Duodenal mucosa (tissue), 2 donors: Measurements from ENCODE around the gene C20orf204.
"Not testable (repeated sequence)": the region's sequence is repeated elsewhere in the genome, so short reads cannot be mapped to it uniquely, and the experiment has no call there.

Experiments used
- H3K27ac ChIP-seq: one replicate; pipeline ENCODE4 v1.7.0; 2013; ENCODE audit warnings: low read depth, low read length
- H3K27me3 ChIP-seq, 2 donors: one replicate each; pipeline ENCODE4 v1.7.0; 2013; ENCODE audit warnings: low read length in 2 of 2, control low read depth in 1 of 2; ENCODE audit not compliant: insufficient read depth in 2 of 2, control insufficient read depth in 1 of 2
- H3K36me3 ChIP-seq, 2 donors: one replicate each; pipeline ENCODE4 v1.7.0; 2013; ENCODE audit warnings: low read length in 2 of 2, control low read depth in 1 of 2; ENCODE audit not compliant: insufficient read depth in 2 of 2, control insufficient read depth in 1 of 2
- H3K4me1 ChIP-seq, 2 donors: one replicate each; pipeline ENCODE4 v1.7.0; 2013; ENCODE audit warnings: low read length in 2 of 2, control low read depth in 1 of 2; ENCODE audit not compliant: insufficient read depth in 2 of 2, control insufficient read depth in 1 of 2
- H3K4me3 ChIP-seq, 2 donors: one replicate each; pipeline ENCODE4 v1.7.0; 2013; ENCODE audit warnings: low read length in 2 of 2, low read depth in 1 of 2
- H3K9ac ChIP-seq, 2 donors: one replicate each; pipeline ENCODE4 v1.7.0; 2013; ENCODE audit warnings: low read length in 2 of 2, low read depth in 1 of 2
- H3K9me3 ChIP-seq, 2 donors: one replicate each; pipeline ENCODE4 v1.7.0; 2013; ENCODE audit warnings: low read length in 2 of 2, control low read depth in 1 of 2; ENCODE audit not compliant: control insufficient read depth in 1 of 2

Gene C20orf204

DNA sequence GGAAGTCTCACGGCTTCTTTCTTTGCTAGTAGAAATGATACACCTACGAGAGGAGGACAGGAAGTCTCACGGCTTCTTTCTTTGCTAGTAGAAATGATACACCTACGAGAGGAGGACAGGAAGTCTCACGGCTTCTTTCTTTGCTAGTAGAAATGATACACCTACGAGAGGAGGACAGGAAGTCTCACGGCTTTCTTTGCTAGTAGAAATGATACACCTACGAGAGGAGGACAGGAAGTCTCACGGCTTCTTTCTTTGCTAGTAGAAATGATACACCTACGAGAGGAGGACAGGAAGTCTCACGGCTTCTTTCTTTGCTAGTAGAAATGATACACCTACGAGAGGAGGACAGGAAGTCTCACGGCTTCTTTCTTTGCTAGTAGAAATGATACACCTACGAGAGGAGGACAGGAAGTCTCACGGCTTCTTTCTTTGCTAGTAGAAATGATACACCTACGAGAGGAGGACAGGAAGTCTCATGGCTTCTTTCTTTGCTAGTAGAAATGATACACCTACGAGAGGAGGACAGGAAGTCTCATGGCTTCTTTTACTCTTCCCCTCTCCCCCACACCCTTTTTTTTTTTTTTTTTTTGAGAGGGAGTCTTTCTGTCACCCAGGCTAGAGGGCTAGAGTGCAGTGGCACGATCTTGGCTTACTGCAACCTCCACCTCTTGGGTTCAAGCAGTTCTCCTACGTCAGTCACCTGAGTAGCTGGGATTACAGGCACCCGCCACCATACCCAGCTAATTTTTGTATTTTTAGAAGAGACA, 23.4 kb upstream of the C20orf204 start:
- not testable (repeated sequence) for H3K4me1 ChIP-seq, H3K9me3 ChIP-seq, H3K27me3 ChIP-seq, H3K27ac ChIP-seq, H3K9ac ChIP-seq, H3K4me3 ChIP-seq
- H3K36me3 ChIP-seq, result peaks cover 43 to 75% of the 10 kb centered on the region in 2 donors

DNA sequence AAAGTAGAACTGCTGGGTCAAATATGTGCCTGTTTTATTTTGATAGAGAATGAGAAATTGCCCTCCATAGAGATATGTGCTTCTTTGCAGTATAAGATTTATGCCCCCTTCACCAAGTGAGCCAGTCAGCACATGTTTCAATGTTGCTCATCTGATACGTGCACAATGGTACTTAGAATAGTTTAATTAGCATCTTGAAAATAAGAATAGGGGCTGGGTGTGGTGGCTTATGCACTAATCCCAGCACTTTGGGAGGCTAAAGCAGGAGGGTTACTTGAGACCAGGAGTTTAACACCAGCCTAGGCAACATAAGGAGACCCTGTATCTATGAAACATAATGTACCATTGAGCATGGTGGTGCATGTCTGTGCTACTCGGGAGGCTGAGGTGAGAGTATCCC, 20.3 kb upstream of the C20orf204 start:
- H3K4me3 ChIP-seq, result no peak overlapping the region
- no peak overlapping the region for H3K27ac ChIP-seq
- H3K36me3 ChIP-seq, result peaks cover 45 to 74% of the 10 kb centered on the region in 2 donors
- no peaks in the 10 kb centered on the region for H3K4me1 ChIP-seq
- no peaks in the 10 kb centered on the region for H3K27me3 ChIP-seq
- H3K9me3 ChIP-seq, result peaks cover 0 to 1% of the 10 kb centered on the region in 2 donors
- H3K9ac ChIP-seq, result no peak overlapping the region

GRCh38 chr20:64021124-64021975, 14.6 kb upstream of the C20orf204 start:
- Histone ChIP-seq H3K27ac (no peak overlapping the region), H3K36me3 (peaks cover 57 to 86% of the 10 kb centered on the region in 2 donors)

DNA sequence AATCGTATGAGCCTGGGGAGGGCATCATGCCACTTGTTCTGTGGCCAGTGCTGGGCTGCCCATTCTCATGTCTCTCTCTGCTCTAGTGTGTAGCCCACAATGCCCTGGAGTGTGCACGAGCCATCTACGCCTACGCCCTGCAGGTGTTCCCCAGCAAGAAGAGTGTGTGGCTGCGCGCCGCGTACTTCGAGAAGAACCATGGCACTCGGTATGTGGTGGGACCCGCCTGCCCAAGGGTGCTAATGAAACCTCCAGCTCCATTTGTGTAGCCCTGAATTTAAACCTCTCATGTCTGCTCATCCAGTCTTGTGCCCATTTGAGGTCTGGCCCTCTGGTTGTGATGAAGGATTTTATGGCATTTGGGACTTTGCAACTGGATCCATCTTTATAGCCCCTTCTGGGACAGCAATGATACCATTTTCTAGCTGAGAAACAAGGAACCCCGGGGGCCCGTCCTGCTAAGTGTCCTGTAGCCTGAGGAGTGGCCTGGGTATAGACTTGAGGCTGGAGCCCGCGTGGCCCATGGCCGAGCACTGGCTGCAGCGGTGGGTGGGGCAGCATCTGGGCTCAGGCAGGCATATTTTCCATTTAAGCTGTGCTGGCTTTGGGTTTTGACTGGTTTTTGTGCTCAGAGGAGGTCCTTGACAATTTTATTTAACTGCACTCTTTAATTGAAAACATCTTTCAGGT, 13.2 kb upstream of the C20orf204 start:
- no peak overlapping the region for H3K27ac ChIP-seq
- H3K4me3 ChIP-seq, result no peak overlapping the region
- H3K9ac ChIP-seq, result no peak overlapping the region
- H3K36me3 ChIP-seq, result peaks cover 65 to 91% of the 10 kb centered on the region in 2 donors
- H3K9me3 ChIP-seq, result no peaks in the 10 kb centered on the region
- H3K27me3 ChIP-seq, result peaks cover 0 to 5% of the 10 kb centered on the region in 2 donors
- H3K4me1 ChIP-seq, result peaks cover 17 to 19% of the 10 kb centered on the region in 2 donors

More at GRCh38 chr20:64021124-64021975, 14.6 kb upstream of the C20orf204 start:
- H3K4me3 ChIP-seq, result no peak overlapping the region
- no peak overlapping the region for H3K9ac ChIP-seq
- H3K4me1 ChIP-seq, result peaks cover 17 to 19% of the 10 kb centered on the region in 2 donors
- no peaks in the 10 kb centered on the region for H3K27me3 ChIP-seq
- no peaks in the 10 kb centered on the region for H3K9me3 ChIP-seq

DNA sequence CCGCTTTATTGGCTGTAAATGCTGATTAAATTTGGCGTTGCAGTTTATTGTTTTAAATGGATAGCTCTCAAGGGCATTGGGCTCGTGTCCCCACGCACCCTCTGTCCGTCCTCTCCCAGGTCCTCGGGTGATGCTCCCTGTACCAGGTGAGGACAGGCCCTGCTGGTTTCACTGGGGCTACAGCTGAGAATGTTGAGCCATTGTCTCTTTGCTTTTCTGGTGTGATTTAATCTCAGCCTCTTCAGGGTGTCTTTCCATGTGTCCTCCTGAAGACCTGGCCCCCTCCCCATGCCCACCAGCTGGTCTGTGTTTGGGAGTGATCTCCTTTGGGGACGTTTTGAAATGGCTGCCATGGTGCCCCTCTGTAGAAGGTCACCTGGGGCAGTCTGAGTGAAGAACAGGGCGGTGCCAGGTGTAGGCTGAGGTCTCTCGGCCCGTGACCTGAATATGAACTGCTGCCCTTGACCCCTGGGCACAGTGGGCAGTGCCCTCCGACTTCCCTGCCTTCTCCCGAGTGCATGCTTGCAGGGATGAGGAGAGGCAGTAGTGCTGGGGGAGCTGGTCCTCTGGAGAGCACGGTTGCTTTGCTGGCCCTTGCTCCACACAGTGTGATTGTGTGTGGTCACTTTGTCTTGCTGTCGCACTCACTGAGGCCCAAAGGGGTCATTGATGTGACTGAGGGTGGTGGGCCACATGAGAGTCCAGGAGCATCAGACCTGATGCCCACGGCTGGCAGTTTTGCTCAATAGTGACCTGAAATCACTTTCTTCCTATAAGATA, 12.4 kb upstream of the C20orf204 start:
- H3K9me3 ChIP-seq, result no peaks in the 10 kb centered on the region
- H3K4me1 ChIP-seq, result peaks cover 17 to 19% of the 10 kb centered on the region in 2 donors
- no peak overlapping the region for H3K9ac ChIP-seq
- H3K36me3 ChIP-seq, result peaks cover 67 to 91% of the 10 kb centered on the region in 2 donors
- peaks cover 0 to 5% of the 10 kb centered on the region in 2 donors for H3K27me3 ChIP-seq
- no peak overlapping the region for H3K27ac ChIP-seq
- no peak overlapping the region for H3K4me3 ChIP-seq

DNA sequence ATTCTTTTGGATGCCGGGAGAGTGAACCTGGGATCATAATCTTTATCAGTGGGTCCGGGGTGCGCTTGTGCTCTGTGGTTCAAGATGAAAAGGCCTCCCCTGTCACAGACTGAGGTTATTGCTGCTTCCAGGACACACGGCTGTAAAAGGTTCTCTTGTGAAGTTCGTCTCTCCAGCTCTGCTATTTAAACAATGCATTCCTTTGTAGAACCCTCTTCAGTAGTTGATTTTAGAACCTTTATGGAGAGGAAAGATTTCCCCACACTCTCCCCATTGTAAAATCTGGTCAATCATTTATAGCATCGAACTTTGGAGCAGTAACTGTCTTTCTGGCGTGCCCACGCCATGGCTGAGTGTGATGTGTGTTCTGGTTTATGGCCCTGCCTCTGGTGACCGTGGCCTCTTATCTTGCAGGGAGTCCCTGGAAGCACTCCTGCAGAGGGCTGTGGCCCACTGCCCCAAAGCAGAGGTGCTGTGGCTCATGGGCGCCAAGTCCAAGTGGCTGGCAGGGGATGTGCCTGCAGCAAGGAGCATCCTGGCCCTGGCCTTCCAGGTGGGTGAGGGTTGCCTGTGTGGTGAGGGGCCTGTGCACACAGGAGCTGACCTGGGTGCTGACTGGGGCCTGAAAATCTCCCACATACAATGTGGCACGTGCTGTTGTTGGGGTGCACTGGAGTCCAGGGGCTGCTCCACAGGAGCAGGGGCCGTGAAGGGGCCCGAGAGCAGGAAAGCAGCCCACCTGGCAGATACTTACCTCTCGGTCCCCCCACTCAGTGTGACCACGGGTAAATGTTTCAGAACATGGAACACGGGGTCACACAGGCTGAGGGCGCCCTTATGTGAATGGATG, 11.6 kb upstream of the C20orf204 start:
- Histone ChIP-seq H3K27ac (no peak overlapping the region), H3K36me3 (peaks cover 67 to 90% of the 10 kb centered on the region in 2 donors), H3K4me3 (no peak overlapping the region), H3K9me3 (no peaks in the 10 kb centered on the region), H3K27me3 (peaks cover 0 to 5% of the 10 kb centered on the region in 2 donors), H3K9ac (no peak overlapping the region), H3K4me1 (peaks cover 17 to 19% of the 10 kb centered on the region in 2 donors)

DNA sequence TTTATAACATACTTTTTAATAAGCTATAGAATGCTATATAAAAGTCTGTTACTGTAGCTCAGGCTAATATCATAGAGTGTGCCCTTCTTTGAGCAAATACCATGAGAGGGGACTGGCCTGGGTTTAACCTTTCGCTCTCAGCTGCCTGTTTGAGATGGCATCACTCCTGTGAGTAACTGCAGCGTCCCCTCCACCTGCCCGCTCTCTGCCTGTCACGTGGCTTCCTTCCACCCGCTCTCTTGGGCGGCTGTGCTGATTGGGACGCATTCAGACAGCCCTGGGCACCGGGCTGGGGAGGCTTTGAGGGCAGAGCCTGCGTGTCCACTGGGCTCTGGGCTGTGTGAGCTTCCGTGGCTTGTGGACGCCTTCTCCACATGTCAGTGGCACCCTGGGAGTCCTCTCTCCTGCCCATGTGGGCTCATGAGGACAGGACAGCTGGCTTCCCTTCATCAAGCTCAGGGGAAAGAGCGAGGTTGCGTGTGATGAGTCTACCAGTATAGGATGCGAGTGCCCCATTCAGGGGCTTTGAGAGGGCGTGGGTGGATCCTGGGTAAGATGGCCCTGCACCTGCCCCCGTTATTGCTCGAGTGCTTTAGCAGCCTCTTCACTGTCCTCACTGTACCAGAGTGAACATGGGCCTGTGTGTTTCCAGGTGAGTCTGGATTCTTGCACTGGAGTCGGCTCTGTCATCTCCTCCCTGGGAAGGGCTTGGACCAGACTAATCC, 10.7 kb upstream of the C20orf204 start:
- Histone ChIP-seq H3K4me1 (peaks cover 19 to 22% of the 10 kb centered on the region in 2 donors), H3K27me3 (peaks cover 0 to 5% of the 10 kb centered on the region in 2 donors), H3K4me3 (no peak overlapping the region), H3K9me3 (no peaks in the 10 kb centered on the region), H3K36me3 (peaks cover 69 to 92% of the 10 kb centered on the region in 2 donors), H3K27ac (no peak overlapping the region), H3K9ac (no peak overlapping the region)

DNA sequence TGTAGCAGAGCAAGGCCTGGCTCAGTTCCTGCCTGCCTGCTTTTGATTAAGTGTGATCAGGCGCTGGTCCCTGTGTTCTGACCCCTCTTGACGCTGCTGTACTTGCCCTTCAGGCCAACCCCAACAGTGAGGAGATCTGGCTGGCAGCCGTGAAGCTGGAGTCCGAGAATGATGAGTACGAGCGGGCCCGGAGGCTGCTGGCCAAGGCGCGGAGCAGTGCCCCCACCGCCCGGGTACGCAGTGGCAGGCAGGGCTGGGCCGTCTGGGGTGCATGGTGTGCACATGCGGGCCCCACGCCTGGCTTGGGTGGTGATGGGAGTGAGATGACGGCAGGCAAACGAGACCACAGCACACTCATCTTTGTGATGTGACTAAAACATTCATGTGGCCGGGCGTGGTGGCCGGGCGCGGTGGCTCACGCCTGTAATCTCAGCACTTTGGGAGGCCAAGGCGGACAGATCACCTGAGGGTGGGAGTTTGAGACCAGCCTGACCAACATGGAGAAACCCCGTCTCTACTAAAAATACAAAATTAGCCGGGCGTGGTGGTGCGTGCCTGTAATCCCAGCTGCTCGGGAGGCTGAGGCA, 10.1 kb upstream of the C20orf204 start:
- peaks cover 0 to 5% of the 10 kb centered on the region in 2 donors for H3K27me3 ChIP-seq
- no peak overlapping the region for H3K4me3 ChIP-seq
- H3K27ac ChIP-seq, result no peak overlapping the region
- peaks cover 71 to 93% of the 10 kb centered on the region in 2 donors for H3K36me3 ChIP-seq
- no peaks in the 10 kb centered on the region for H3K9me3 ChIP-seq
- peaks cover 19 to 27% of the 10 kb centered on the region in 2 donors for H3K4me1 ChIP-seq
- H3K9ac ChIP-seq, result no peak overlapping the region
